ENCODE data around the gene IRF7. TPM values are rescaled to one million over a fixed set of nuclear protein-coding genes. Genes with fewer than 3 reads are reported as not detected.

The IRF7 gene
- total and polyA plus RNA-seq, 9 of the 15 experiments (the other 6 are each of a cell fraction or from before 2014, with no cell fraction given): 0.27 to 7.6 (median 1.8) TPM

DNA sequence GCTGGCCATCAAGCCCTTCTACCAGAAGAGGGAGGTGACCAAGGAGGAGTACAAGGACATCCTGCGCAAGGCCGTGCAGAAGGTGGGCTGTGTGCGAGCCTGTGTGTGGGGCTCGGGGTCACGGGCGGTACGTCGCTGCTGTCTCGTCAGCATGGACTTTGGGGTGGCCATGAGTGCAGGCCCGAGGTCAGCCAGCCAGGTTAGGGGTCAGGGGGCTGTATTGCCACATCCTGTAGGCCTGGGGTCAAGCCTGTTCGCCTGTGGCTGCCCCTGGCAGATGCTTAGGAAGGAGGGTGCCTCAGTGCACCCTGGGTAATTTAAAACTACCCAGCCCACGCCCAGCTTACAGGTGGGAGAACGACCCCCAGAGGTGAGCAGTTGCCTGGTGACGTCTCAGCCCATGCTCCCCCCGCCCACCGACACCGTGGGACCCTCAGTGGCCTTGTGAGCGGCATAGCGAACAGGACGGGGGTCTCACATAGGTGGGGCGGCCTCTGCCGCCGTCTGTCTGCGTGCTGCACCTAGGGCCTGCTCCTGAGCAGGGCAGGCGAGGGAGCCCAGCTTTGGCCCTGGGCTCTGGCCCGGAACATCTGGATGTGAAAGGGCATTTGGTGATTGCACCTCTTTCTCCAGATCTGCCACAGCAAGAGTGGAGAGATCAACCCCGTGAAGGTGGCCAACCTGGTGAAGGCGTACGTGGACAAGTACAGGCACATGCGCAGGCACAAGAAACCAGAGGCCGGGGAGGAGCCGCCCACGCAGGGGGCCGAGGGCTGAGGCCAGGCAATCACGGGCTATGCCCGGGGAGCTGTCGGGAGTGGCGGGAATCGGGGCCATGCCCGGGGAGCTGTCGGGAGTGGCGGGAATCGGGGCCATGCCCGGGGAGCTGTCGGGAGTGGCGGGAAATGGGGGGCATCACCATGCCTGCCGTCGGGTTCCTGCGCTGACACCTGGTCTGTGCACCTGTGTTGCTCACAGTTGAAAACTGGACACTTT is 4.5 kb downstream of the IRF7 start:
- ATAC-seq: no peak
- H3K4me2 ChIP-seq (ENCODE audit: insufficient read depth, low read length): no peak overlapping the region
- H4K20me1 ChIP-seq (replicated peaks; ENCODE audit: control insufficient read depth, insufficient read depth, low read length): peaks cover 17% of the 10 kb centered on the region
- FAIRE-seq: no peak
- peak overlapping the region in 1 of 2 experiments; percentile 20; a peak in 1 of 4 replicates for H3K9ac ChIP-seq (ENCODE audit: insufficient read depth in 1 of 2, low read depth in 2 of 2, low read length in 2 of 2)
- no peak overlapping the region for H3K4me3 ChIP-seq
- BruUV-seq (replicated peaks): TSS peak; percentile 22
- intact Hi-C loops (cut with micrococcal nuclease): loop anchor here (10.0 kb wide), 1 partner anchor 56 kb away; no protein-coding TSS in a partner anchor
- POLR2A ChIA-PET: interaction anchor here (0.5 to 0.9 kb wide), 3 partner anchors 36 to 294 kb away, joined by 3 to 6 read pairs (median 4); no protein-coding TSS in a partner anchor
- no peak overlapping the region for H2AFZ ChIP-seq (ENCODE audit: low read depth, low read length)
- in situ Hi-C loops (cut with MboI): no loop called here
- peaks cover 5 to 67% of the 10 kb centered on the region in 2 experiments for H3K4me1 ChIP-seq (replicated peaks in 1 of 2; ENCODE audit: control insufficient read depth in 2 of 2, insufficient read depth in 2 of 2, low read length in 2 of 2)
- no peaks in the 10 kb centered on the region for H3K9me1 ChIP-seq (ENCODE audit: control insufficient read depth, insufficient read depth, low read length)
- 90% methylated on average over 43 of the region's 49 CpGs for WGBS (ENCODE audit: insufficient coverage, low coverage, missing lambda C conversion rate)
- H3K9me3 ChIP-seq (replicated peaks; ENCODE audit: control insufficient read depth, insufficient read depth, low read depth, low read length): no peaks in the 10 kb centered on the region
- peaks cover 9% of the 10 kb centered on the region; the same call in 1 of the 3 replicates for H3K79me2 ChIP-seq (ENCODE audit: control insufficient read depth, insufficient read depth, low read length)
- peaks cover 89% of the 10 kb centered on the region; the same call in 2 of the 3 replicates for H3K36me3 ChIP-seq (ENCODE audit: control insufficient read depth, insufficient read depth, low read length)
- H3K27me3 ChIP-seq (ENCODE audit: control insufficient read depth in 2 of 2, insufficient read depth in 2 of 2, low read length in 2 of 2): no peaks in the 10 kb centered on the region
- no peak for DNase-seq (ENCODE audit: extremely low read depth in 1 of 4, low spot score in 3 of 4)
- H3K27ac ChIP-seq (ENCODE audit: extremely low read depth, low read depth, low read length): no peak overlapping the region
- CTCF ChIA-PET (ENCODE audit: low intra/inter-chr PET ratio): no interaction called here
- TF ChIP-seq, protein P1, sequence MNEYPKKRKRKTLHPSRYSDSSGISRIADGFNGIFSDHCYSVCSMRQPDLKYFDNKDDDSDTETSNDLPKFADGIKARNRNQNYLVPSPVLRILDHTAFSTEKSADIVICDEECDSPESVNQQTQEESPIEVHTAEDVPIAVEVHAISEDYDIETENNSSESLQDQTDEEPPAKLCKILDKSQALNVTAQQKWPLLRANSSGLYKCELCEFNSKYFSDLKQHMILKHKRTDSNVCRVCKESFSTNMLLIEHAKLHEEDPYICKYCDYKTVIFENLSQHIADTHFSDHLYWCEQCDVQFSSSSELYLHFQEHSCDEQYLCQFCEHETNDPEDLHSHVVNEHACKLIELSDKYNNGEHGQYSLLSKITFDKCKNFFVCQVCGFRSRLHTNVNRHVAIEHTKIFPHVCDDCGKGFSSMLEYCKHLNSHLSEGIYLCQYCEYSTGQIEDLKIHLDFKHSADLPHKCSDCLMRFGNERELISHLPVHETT (CRISPR knock-in tag; conservative IDR thresholded peaks at IDR 0.05 in 1 of 2, IDR thresholded peaks at IDR 0.05 in 1 of 2): no peak
- TF ChIP-seq RBM22 (IDR thresholded peaks at IDR 0.05; ENCODE audit: low read depth, low read length, poor library complexity, severe bottlenecking) (peak; percentile 43), HCFC1 (IDR thresholded peaks at IDR 0.05; ENCODE audit: low read depth, low read length) (no peak), HDGF (IDR thresholded peaks at IDR 0.05) (no peak), POLR2G (IDR thresholded peaks at IDR 0.05; ENCODE audit: low read depth, low read length) (peak; percentile 51; the same call in 1 of the 2 replicates), EP400 (IDR thresholded peaks at IDR 0.05) (no peak), ZNF140 (CRISPR knock-in tag; IDR thresholded peaks at IDR 0.05) (no peak), MTA1 (IDR thresholded peaks at IDR 0.05; ENCODE audit: borderline replicate concordance) (no peak), EGR1 (conservative IDR thresholded peaks at IDR 0.05) (0 out of 2 replicates have a peak, but pooled peaks have one; percentile 29), POLR2AphosphoS5 (IDR thresholded peaks at IDR 0.05; ENCODE audit: control insufficient read depth, insufficient read depth, low read depth, low read length) (peak; percentile 17; the same call in 1 of the 2 replicates), NR3C1 (CRISPR knock-in tag; IDR thresholded peaks at IDR 0.05) (no peak), ZNF134 (CRISPR knock-in tag; conservative IDR thresholded peaks at IDR 0.05) (no peak), CREM (IDR thresholded peaks at IDR 0.05; ENCODE audit: low read depth) (no peak), FOXJ3 (CRISPR knock-in tag; IDR thresholded peaks at IDR 0.05) (no peak), COPS2 (conservative IDR thresholded peaks at IDR 0.05) (no peak)
- TF ChIP-seq, protein P2, sequence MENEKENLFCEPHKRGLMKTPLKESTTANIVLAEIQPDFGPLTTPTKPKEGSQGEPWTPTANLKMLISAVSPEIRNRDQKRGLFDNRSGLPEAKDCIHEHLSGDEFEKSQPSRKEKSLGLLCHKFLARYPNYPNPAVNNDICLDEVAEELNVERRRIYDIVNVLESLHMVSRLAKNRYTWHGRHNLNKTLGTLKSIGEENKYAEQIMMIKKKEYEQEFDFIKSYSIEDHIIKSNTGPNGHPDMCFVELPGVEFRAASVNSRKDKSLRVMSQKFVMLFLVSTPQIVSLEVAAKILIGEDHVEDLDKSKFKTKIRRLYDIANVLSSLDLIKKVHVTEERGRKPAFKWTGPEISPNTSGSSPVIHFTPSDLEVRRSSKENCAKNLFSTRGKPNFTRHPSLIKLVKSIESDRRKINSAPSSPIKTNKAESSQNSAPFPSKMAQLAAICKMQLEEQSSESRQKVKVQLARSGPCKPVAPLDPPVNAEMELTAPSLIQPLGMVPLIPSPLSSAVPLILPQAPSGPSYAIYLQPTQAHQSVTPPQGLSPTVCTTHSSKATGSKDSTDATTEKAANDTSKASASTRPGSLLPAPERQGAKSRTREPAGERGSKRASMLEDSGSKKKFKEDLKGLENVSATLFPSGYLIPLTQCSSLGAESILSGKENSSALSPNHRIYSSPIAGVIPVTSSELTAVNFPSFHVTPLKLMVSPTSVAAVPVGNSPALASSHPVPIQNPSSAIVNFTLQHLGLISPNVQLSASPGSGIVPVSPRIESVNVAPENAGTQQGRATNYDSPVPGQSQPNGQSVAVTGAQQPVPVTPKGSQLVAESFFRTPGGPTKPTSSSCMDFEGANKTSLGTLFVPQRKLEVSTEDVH (IDR thresholded peaks at IDR 0.05; ENCODE audit: low read depth, partially characterized antibody): no peak
